Body of pancreas (tissue), 4 donors: ENCODE measurements around the gene KLF18.

Source experiments
- POLR2A ChIP-seq, 3 donors: fragments of 450-650 bp; IDR thresholded peaks; one replicate each; pipeline ENCODE4 v1.6.1; 2016; ENCODE audit warnings: antibody characterized with exemption in 3 of 3, mild to moderate bottlenecking in 2 of 3
- TF ChIP-seq, protein P1 (sequence below), 7 experiments: fragments of 450-650 bp in 4 of 7; fragments of 200-600 bp in 3 of 7; sonication (generic) in 3 of 7; IDR thresholded peaks; one replicate each; pipeline ENCODE4 v1.5.1; 2016 to 2019; ENCODE audit warnings: antibody characterized with exemption in 7 of 7

DNA sequence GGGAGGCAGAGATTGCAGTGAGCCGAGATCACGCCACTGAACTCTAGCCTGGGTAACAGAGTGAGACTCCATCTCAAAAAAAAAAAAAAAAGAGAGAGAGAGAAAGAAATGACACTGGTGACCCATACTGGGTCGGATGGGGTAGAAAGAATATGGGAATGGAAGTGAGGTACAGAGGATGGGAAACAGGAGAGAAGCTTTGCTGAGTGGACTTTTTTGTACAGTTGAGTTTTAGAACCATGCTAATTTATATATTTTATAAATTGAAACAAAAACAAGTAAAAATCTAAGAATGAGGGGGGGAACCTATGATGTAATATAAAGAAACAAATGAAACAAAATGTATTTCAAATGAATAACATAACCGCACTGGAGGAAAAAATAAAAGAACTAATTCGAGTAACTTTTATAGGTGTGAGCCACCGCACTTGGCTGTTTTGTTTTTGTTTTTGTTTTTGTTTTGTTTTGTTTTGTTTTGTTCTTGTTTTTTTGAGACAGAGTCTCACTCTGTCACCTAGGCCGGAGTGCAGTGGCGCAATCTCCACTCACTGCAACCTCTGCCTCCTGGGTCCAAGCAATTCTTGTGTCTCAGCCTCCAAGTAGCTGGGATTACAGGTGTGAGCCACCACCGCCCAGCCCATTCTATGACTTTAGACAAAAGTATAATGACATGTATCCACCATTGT, 41.1 kb downstream of the KLF18 start:
- TF ChIP-seq, protein P1, sequence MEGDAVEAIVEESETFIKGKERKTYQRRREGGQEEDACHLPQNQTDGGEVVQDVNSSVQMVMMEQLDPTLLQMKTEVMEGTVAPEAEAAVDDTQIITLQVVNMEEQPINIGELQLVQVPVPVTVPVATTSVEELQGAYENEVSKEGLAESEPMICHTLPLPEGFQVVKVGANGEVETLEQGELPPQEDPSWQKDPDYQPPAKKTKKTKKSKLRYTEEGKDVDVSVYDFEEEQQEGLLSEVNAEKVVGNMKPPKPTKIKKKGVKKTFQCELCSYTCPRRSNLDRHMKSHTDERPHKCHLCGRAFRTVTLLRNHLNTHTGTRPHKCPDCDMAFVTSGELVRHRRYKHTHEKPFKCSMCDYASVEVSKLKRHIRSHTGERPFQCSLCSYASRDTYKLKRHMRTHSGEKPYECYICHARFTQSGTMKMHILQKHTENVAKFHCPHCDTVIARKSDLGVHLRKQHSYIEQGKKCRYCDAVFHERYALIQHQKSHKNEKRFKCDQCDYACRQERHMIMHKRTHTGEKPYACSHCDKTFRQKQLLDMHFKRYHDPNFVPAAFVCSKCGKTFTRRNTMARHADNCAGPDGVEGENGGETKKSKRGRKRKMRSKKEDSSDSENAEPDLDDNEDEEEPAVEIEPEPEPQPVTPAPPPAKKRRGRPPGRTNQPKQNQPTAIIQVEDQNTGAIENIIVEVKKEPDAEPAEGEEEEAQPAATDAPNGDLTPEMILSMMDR (IDR thresholded peaks at IDR 0.05), result no peak
- no peak for TF ChIP-seq POLR2A (IDR thresholded peaks at IDR 0.05)
